ENCODE measurements around the gene MACROD1.
"Not testable (repeated sequence)": the region's sequence is repeated elsewhere in the genome, so short reads cannot be mapped to it uniquely, and the experiment has no call there.

MACROD1 gene

DNA sequence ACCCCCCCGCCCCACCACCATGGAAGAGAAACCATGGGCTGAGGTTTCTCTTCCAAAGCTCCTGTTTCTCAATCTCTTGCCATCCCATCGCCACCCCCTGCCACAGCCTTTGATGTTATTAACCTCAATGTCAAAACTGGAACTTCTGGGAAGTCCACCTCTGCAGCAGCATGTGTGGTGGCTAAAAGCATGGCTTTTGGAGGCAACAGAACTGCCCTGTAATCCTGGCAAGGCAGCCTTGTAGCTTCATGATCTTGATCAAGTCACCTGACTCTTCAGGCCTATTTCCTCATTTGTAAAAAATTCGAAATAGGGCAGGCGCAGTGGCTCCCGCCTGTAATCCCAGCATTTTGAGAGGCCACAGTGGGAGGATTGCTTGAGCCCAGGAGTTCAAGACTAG lies 195.0 kb downstream of the MACROD1 start:
- Histone ChIP-seq H3K27me3 (ENCODE audit: insufficient read depth, low read length) (no peaks in the 10 kb centered on the region), H3K4me2 (ENCODE audit: low read length) (no peak overlapping the region), H3K4ac (ENCODE audit: low read depth, low read length) (no peak overlapping the region), H3K9ac (ENCODE audit: low read length) (no peak overlapping the region), H2BK12ac (ENCODE audit: low read length) (no peak overlapping the region), H3K4me1 (ENCODE audit: control insufficient read depth in 1 of 2, insufficient read depth in 2 of 2, low read length in 2 of 2) (peaks cover 3% of the 10 kb centered on the region in 2 experiments), H3K23ac (ENCODE audit: low read length) (no peak overlapping the region), H3K9me3 (ENCODE audit: insufficient read depth, low read depth, low read length) (no peaks in the 10 kb centered on the region), H2BK5ac (ENCODE audit: low read depth, low read length, poor library complexity) (no peak overlapping the region), H3K79me2 (ENCODE audit: control insufficient read depth, insufficient read depth, low read length, poor library complexity) (peaks cover 5% of the 10 kb centered on the region), H4K91ac (ENCODE audit: low read depth, low read length) (no peak overlapping the region), H3K18ac (ENCODE audit: low read length) (no peak overlapping the region), H4K8ac (ENCODE audit: low read depth, low read length) (no peak overlapping the region), H3K14ac (ENCODE audit: low read length) (no peak overlapping the region), H4K12ac (ENCODE audit: low read depth, low read length) (no peak overlapping the region), H3K4me3 (ENCODE audit: low read depth, low read length) (no peak overlapping the region), H2AK5ac (ENCODE audit: low read length) (no peak overlapping the region), H2BK120ac (ENCODE audit: insufficient read depth, low read length, poor library complexity) (no peak overlapping the region), H3K27ac (ENCODE audit: low read depth, low read length) (no peak overlapping the region), H2AFZ (ENCODE audit: insufficient read depth, low read length, poor library complexity) (no peak overlapping the region), H3K79me1 (ENCODE audit: low read length) (peaks cover 5% of the 10 kb centered on the region), H3K36me3 (ENCODE audit: control insufficient read depth in 1 of 2, insufficient read depth in 2 of 2, low read length in 2 of 2) (peaks cover 0 to under 1% of the 10 kb centered on the region in 2 experiments)
- no peak for DNase-seq
- WGBS (ENCODE audit: extremely low coverage, insufficient coverage, insufficient read length) = no CpG with 5 or more reads among the region's 5 CpGs

DNA sequence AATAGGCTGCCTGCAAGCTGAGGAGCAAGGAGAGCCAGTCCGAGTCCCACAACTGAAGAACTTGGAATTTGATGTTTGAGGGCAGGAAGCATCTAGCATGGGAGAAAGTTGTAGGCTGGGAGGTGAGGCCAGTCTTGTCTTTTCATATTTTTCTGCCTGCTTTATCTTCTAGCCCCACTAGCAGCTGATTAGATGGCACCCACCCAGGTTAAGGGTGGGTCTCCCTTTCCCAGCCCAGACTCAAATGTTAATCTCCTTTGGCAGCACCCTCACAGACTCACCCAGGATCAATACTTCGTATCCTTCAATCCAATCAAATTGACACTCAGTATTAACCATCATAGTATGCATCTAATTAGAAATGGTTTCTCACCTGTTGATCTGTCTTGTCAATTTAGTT lies 196.5 kb downstream of the MACROD1 start:
- H3K79me2 ChIP-seq (ENCODE audit: control insufficient read depth, insufficient read depth, low read length, poor library complexity) = peaks cover under 1% of the 10 kb centered on the region

DNA sequence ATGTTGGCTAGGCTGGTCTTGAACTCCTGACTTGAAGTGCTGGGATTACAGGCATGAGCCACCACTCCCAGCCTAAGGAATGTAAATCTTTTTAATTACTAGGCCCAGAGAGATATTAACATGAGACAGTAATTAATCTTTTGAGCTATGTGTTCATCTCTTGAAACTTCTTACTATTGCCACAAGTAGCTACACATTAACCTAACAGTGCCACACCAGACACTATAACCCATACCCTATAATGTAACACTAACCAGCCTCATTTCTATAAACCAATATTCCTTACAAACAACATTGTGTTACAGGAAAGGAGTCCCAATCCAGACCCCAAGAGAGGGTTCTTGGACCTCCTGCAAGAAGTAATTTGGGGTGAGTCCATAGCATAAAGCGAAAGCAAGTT lies 199.5 kb downstream of the MACROD1 start:
- H3K9ac ChIP-seq (ENCODE audit: low read length) = no peak overlapping the region
- no peak overlapping the region for H2BK5ac ChIP-seq (ENCODE audit: low read depth, low read length, poor library complexity)
- H2AFZ ChIP-seq (ENCODE audit: insufficient read depth, low read length, poor library complexity) = no peak overlapping the region
- H3K27ac ChIP-seq (ENCODE audit: low read depth, low read length) = no peak overlapping the region
- H3K18ac ChIP-seq (ENCODE audit: low read length) = no peak overlapping the region
- no peak overlapping the region for H3K4me3 ChIP-seq (ENCODE audit: low read depth, low read length)
- no peaks in the 10 kb centered on the region for H3K9me3 ChIP-seq (ENCODE audit: insufficient read depth, low read depth, low read length)
- no peak for DNase-seq
- no peak overlapping the region for H2BK12ac ChIP-seq (ENCODE audit: low read length)
- WGBS (ENCODE audit: extremely low coverage, insufficient coverage, insufficient read length) = no CpG with 5 or more reads among the region's 1 CpG
- peaks cover 0 to 2% of the 10 kb centered on the region in 2 experiments for H3K4me1 ChIP-seq (ENCODE audit: control insufficient read depth in 1 of 2, insufficient read depth in 2 of 2, low read length in 2 of 2)
- no peak overlapping the region for H4K8ac ChIP-seq (ENCODE audit: low read depth, low read length)
- H3K23ac ChIP-seq (ENCODE audit: low read length) = no peak overlapping the region
- H2AK5ac ChIP-seq (ENCODE audit: low read length) = no peak overlapping the region
- H3K36me3 ChIP-seq (ENCODE audit: control insufficient read depth in 1 of 2, insufficient read depth in 2 of 2, low read length in 2 of 2) = no peaks in the 10 kb centered on the region
- no peak overlapping the region for H4K12ac ChIP-seq (ENCODE audit: low read depth, low read length)
- H3K4me2 ChIP-seq (ENCODE audit: low read length) = no peak overlapping the region
- no peak overlapping the region for H3K14ac ChIP-seq (ENCODE audit: low read length)
- H4K91ac ChIP-seq (ENCODE audit: low read depth, low read length) = no peak overlapping the region
- H3K79me1 ChIP-seq (ENCODE audit: low read length) = no peaks in the 10 kb centered on the region
- no peak overlapping the region for H3K4ac ChIP-seq (ENCODE audit: low read depth, low read length)
- no peaks in the 10 kb centered on the region for H3K27me3 ChIP-seq (ENCODE audit: insufficient read depth, low read length)
- no peak overlapping the region for H2BK120ac ChIP-seq (ENCODE audit: insufficient read depth, low read length, poor library complexity)
- H3K79me2 ChIP-seq (ENCODE audit: control insufficient read depth, insufficient read depth, low read length, poor library complexity) = no peaks in the 10 kb centered on the region

More for the DNA sequence above, 196.5 kb downstream of the MACROD1 start:
- Histone ChIP-seq H3K9ac (ENCODE audit: low read length) (no peak overlapping the region), H4K8ac (ENCODE audit: low read depth, low read length) (no peak overlapping the region), H3K79me1 (ENCODE audit: low read length) (peaks cover under 1% of the 10 kb centered on the region), H2BK12ac (ENCODE audit: low read length) (no peak overlapping the region), H3K36me3 (ENCODE audit: control insufficient read depth in 1 of 2, insufficient read depth in 2 of 2, low read length in 2 of 2) (no peaks in the 10 kb centered on the region), H3K18ac (ENCODE audit: low read length) (no peak overlapping the region), H2BK5ac (ENCODE audit: low read depth, low read length, poor library complexity) (no peak overlapping the region), H3K23ac (ENCODE audit: low read length) (no peak overlapping the region), H3K9me3 (ENCODE audit: insufficient read depth, low read depth, low read length) (no peaks in the 10 kb centered on the region), H2BK120ac (ENCODE audit: insufficient read depth, low read length, poor library complexity) (no peak overlapping the region), H2AK5ac (ENCODE audit: low read length) (no peak overlapping the region), H3K4ac (ENCODE audit: low read depth, low read length) (no peak overlapping the region), H3K27ac (ENCODE audit: low read depth, low read length) (no peak overlapping the region), H2AFZ (ENCODE audit: insufficient read depth, low read length, poor library complexity) (no peak overlapping the region), H4K91ac (ENCODE audit: low read depth, low read length) (no peak overlapping the region), H3K27me3 (ENCODE audit: insufficient read depth, low read length) (no peaks in the 10 kb centered on the region), H3K4me3 (ENCODE audit: low read depth, low read length) (no peak overlapping the region), H3K14ac (ENCODE audit: low read length) (no peak overlapping the region), H3K4me2 (ENCODE audit: low read length) (no peak overlapping the region), H4K12ac (ENCODE audit: low read depth, low read length) (no peak overlapping the region), H3K4me1 (ENCODE audit: control insufficient read depth in 1 of 2, insufficient read depth in 2 of 2, low read length in 2 of 2) (no peaks in the 10 kb centered on the region)
- DNase-seq = no peak
- no CpG with 5 or more reads among the region's 2 CpGs for WGBS (ENCODE audit: extremely low coverage, insufficient coverage, insufficient read length)

DNA sequence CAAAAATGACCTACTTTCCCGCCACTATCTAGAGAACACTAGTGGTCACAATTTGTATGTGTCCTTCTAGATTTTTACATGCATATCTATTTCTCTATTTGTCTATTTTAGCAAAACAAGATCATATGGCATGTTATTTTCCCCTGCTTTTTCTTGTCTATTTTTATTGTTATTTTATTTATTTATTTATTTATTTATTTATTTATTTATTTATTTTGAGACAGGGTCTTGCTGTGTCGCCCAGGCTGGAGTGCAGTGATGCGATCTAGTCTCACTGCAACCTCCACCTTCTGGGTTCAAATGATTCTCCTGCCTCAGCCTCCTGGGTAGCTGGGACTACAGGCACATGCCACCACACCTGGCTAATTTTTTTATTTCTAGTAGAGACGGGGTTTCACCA lies 202.0 kb downstream of the MACROD1 start:
- H3K79me1 ChIP-seq (ENCODE audit: low read length) = not testable (repeated sequence)

More for the DNA sequence above, 202.0 kb downstream of the MACROD1 start:
- H2BK5ac ChIP-seq (ENCODE audit: low read depth, low read length, poor library complexity); H3K23ac ChIP-seq (ENCODE audit: low read length); H3K4me1 ChIP-seq (ENCODE audit: control insufficient read depth in 1 of 2, insufficient read depth in 2 of 2, low read length in 2 of 2); H3K79me2 ChIP-seq (ENCODE audit: control insufficient read depth, insufficient read depth, low read length, poor library complexity); H3K4ac ChIP-seq (ENCODE audit: low read depth, low read length); H4K12ac ChIP-seq (ENCODE audit: low read depth, low read length); H2BK120ac ChIP-seq (ENCODE audit: insufficient read depth, low read length, poor library complexity); H3K14ac ChIP-seq (ENCODE audit: low read length); H2BK12ac ChIP-seq (ENCODE audit: low read length); H4K91ac ChIP-seq (ENCODE audit: low read depth, low read length); H3K4me3 ChIP-seq (ENCODE audit: low read depth, low read length); H3K18ac ChIP-seq (ENCODE audit: low read length); H2AFZ ChIP-seq (ENCODE audit: insufficient read depth, low read length, poor library complexity); H3K9ac ChIP-seq (ENCODE audit: low read length); H4K8ac ChIP-seq (ENCODE audit: low read depth, low read length); H2AK5ac ChIP-seq (ENCODE audit: low read length); H3K4me2 ChIP-seq (ENCODE audit: low read length); DNase-seq; H3K9me3 ChIP-seq (ENCODE audit: insufficient read depth, low read depth, low read length); H3K27me3 ChIP-seq (ENCODE audit: insufficient read depth, low read length); H3K36me3 ChIP-seq (ENCODE audit: control insufficient read depth in 1 of 2, insufficient read depth in 2 of 2, low read length in 2 of 2); H3K27ac ChIP-seq (ENCODE audit: low read depth, low read length): not testable (repeated sequence)
- no CpG with 5 or more reads among the region's 4 CpGs for WGBS (ENCODE audit: extremely low coverage, insufficient coverage, insufficient read length)

Data from trophoblast cell (in vitro differentiated cells and primary cell).